SU-DHL-6 (cell line): ENCODE results near the gene RELL2.
A peak's percentile ranks its signal among the peaks of the same experiment; 100 is the strongest.

Experiments
- H2AFZ ChIP-seq: fragments of 200-600 bp; sonication (generic); 2 replicates; pipeline ENCODE4 v1.6.1; 2014; ENCODE audit warnings: low read depth, mild to moderate bottlenecking, moderate library complexity, mixed read lengths, antibody characterized with exemption, low read length; ENCODE audit not compliant: severe bottlenecking
- H3F3A ChIP-seq: fragments of 200-600 bp; shearing (Covaris generic); 2 replicates; pipeline ENCODE4 v1.6.0; 2016; ENCODE audit warnings: antibody characterized with exemption, mild to moderate bottlenecking; ENCODE audit not compliant: insufficient read depth
- H3K27ac ChIP-seq: fragments of 200-600 bp; sonication (generic); 2 replicates; pipeline ENCODE4 v1.5.1; 2016; ENCODE audit warnings: low read depth, mild to moderate bottlenecking, low read length, moderate library complexity, mixed read lengths
- H3K27me3 ChIP-seq: fragments of 200-600 bp; sonication (generic), shearing (Covaris generic); 2 replicates; pipeline ENCODE4 v1.6.0; 2014; ENCODE audit warnings: mild to moderate bottlenecking, low read length
- H3K36me3 ChIP-seq: fragments of 200-600 bp; sonication (generic); 2 replicates; pipeline ENCODE4 v1.6.1; 2014; ENCODE audit warnings: mild to moderate bottlenecking, low read length, mixed read lengths
- H3K4me2 ChIP-seq: fragments of 300-600, 200-600 bp; shearing (Covaris generic), sonication (generic); 2 replicates; pipeline ENCODE4 v1.6.0; 2014; ENCODE audit warnings: low read length, low read depth, mild to moderate bottlenecking; ENCODE audit not compliant: poor library complexity, severe bottlenecking
- H3K4me3 ChIP-seq: fragments of 200-600 bp; sonication (generic); 2 replicates; pipeline ENCODE4 v1.5.1; 2014; ENCODE audit warnings: antibody characterized with exemption, low read length, mild to moderate bottlenecking, mixed read lengths; ENCODE audit not compliant: insufficient read depth, poor library complexity, severe bottlenecking
- H3K79me2 ChIP-seq: fragments of 200-600 bp; sonication (generic); 2 replicates; pipeline ENCODE4 v1.6.1; 2014; ENCODE audit warnings: mild to moderate bottlenecking, low read length, moderate library complexity; ENCODE audit not compliant: insufficient read depth
- H3K9ac ChIP-seq: fragments of 200-600 bp; sonication (generic); 2 replicates; pipeline ENCODE4 v1.7.0; 2014; ENCODE audit warnings: mild to moderate bottlenecking, low read length
- H3K9me2 ChIP-seq: fragments of 200-600 bp; sonication (generic); replicated peaks from 2 replicates; pipeline ENCODE4 v1.6.1; 2014; ENCODE audit warnings: low read length; ENCODE audit not compliant: insufficient read depth
- H3K9me3 ChIP-seq: fragments of 200-600 bp; sonication (generic); 2 replicates; pipeline ENCODE4 v1.6.1; 2014; ENCODE audit warnings: low read length, mixed read lengths; ENCODE audit not compliant: insufficient read depth
- H4K20me1 ChIP-seq: fragments of 200-600 bp; sonication (generic); 2 replicates; pipeline ENCODE4 v1.6.1; 2014; ENCODE audit warnings: low read depth, mild to moderate bottlenecking, antibody characterized with exemption, low read length, moderate library complexity, mixed read lengths
- CTCF ChIP-seq: fragments of 200-600 bp; sonication (generic); IDR thresholded peaks from one replicate; pipeline ENCODE4 v1.5.1; 2017; ENCODE audit warnings: antibody characterized with exemption, mild to moderate bottlenecking, low read length, moderate library complexity; ENCODE audit not compliant: insufficient read depth, poor library complexity, severe bottlenecking
- EZH2phosphoT487 ChIP-seq: fragments of 200-600 bp; sonication (generic), shearing (Covaris generic); conservative IDR thresholded peaks from 2 replicates; pipeline ENCODE4 v1.6.1; 2018; ENCODE audit warnings: mild to moderate bottlenecking, antibody characterized with exemption, low read length, moderate library complexity, mixed read lengths

The RELL2 gene

GRCh38 chr5:141649972-141650371 is 13.2 kb downstream of the RELL2 start:
- peak overlapping the region; percentile 85 for H3K4me2 ChIP-seq
- no peak overlapping the region for H2AFZ ChIP-seq
- no peaks in the 10 kb centered on the region for H3K36me3 ChIP-seq
- no peak overlapping the region for H3K9ac ChIP-seq
- H3K79me2 ChIP-seq, result no peaks in the 10 kb centered on the region
- H3K4me3 ChIP-seq, result no peak overlapping the region
- no peaks in the 10 kb centered on the region for H3K9me2 ChIP-seq
- H3K9me3 ChIP-seq, result no peaks in the 10 kb centered on the region
- no peaks in the 10 kb centered on the region for H3K27me3 ChIP-seq
- no peak for TF ChIP-seq CTCF
- TF ChIP-seq EZH2phosphoT487, result no peak
- H4K20me1 ChIP-seq, result no peaks in the 10 kb centered on the region
- peaks cover 11% of the 10 kb centered on the region; the same call in 1 of the 2 replicates for H3F3A ChIP-seq
- no peak overlapping the region for H3K27ac ChIP-seq

GRCh38 chr5:141650851-141651727 is 14.3 kb downstream of the RELL2 start, which contains the start of gene FCHSD1:
Gene FCHSD1 (minus strand): TSS chr5:141651418. CDS start chr5:141651368, 50 bp downstream.
- no peaks in the 10 kb centered on the region for H3K27me3 ChIP-seq
- H3K36me3 ChIP-seq, result no peaks in the 10 kb centered on the region
- H3K9me3 ChIP-seq, result no peaks in the 10 kb centered on the region
- no peaks in the 10 kb centered on the region for H3K79me2 ChIP-seq
- peaks cover 11% of the 10 kb centered on the region; the same call in 1 of the 2 replicates for H3F3A ChIP-seq
- no peaks in the 10 kb centered on the region for H3K9me2 ChIP-seq
- peak within 1 kb of the TSS; percentile 73 for H3K9ac ChIP-seq
- peak within 1 kb of the TSS; percentile 97 for H3K4me3 ChIP-seq
- TF ChIP-seq CTCF, result no peak
- TF ChIP-seq EZH2phosphoT487, result no peak
- peak within 1 kb of the TSS; percentile 85 for H3K4me2 ChIP-seq
- no peaks in the 10 kb centered on the region for H4K20me1 ChIP-seq
- peak within 1 kb of the TSS; percentile 84 for H2AFZ ChIP-seq
- peak within 1 kb of the TSS; percentile 36; the same call in 1 of the 2 replicates for H3K27ac ChIP-seq

- peak overlapping the region; percentile 97 for H3K4me3 ChIP-seq
- H3F3A ChIP-seq, result peaks cover 11% of the 10 kb centered on the region; the same call in 1 of the 2 replicates
- no peaks in the 10 kb centered on the region for H3K9me3 ChIP-seq
- TF ChIP-seq EZH2phosphoT487 (no peak), CTCF (no peak)
- no peaks in the 10 kb centered on the region for H3K79me2 ChIP-seq
- no peaks in the 10 kb centered on the region for H3K9me2 ChIP-seq
- H3K9ac ChIP-seq, result peak overlapping the region; percentile 73
- no peaks in the 10 kb centered on the region for H3K36me3 ChIP-seq
- H3K27me3 ChIP-seq, result no peaks in the 10 kb centered on the region
- no peaks in the 10 kb centered on the region for H4K20me1 ChIP-seq
- H3K27ac ChIP-seq, result no peak overlapping the region
- peak overlapping the region; percentile 85 for H3K4me2 ChIP-seq
- peak overlapping the region; percentile 84 for H2AFZ ChIP-seq
Observed at GRCh38 chr5:141651728-141652105, 14.9 kb downstream of the RELL2 start.
